ENCODE data around the gene PIK3CD. TPM values are rescaled to one million over a fixed set of nuclear protein-coding genes. Genes with fewer than 3 reads are reported as not detected.

Gene PIK3CD
- total and polyA plus RNA-seq, 5 experiments from 2014 or later, result 56.8 to 343 (median 166) TPM

DNA sequence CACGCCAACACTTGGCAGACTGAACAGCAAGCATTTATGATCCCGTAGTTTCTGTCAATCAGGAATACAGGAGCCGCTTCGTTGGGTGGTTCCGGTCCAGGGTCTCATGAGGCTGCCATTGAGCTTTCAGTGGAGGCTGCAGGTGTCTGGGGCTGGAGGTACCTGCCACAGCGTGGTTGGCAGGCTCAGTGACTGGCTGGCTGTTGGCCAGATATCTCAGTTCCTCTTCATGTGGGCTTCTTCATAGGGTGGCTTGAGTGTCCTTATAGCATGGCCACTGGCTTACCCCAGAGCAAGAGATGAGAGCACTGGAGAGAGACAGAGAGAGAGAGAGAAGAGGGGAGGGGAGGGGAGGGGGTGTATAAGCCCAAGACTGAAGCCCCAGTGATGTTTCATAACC lies 29.3 kb downstream of the PIK3CD start:
- ATAC-seq (no peak), DNase-seq (no peak)
- H3K27ac Mint-ChIP-seq, result peak overlapping the region; percentile 19 to 91 (median 81)
- peak overlapping the region in 8 of 10 donors; percentile 3 to 59 (median 34) for H3K4me3 Mint-ChIP-seq
- peaks cover 3 to 66% (median 7%) of the 10 kb centered on the region in 3 donors for H3K36me3 Mint-ChIP-seq
- H3K4me1 Mint-ChIP-seq, result peaks cover 42 to 92% (median 81%) of the 10 kb centered on the region in 4 donors
- POLR2A ChIA-PET, result interaction anchor here (1.0 to 46.7 kb wide), 10 partner anchors 9 to 47 kb away, joined by 3 to 1921 read pairs (median 6); partner anchors contain the start of gene PIK3CD
- no peaks in the 10 kb centered on the region for H3K9me3 Mint-ChIP-seq
- no peaks in the 10 kb centered on the region for H3K27me3 Mint-ChIP-seq

DNA sequence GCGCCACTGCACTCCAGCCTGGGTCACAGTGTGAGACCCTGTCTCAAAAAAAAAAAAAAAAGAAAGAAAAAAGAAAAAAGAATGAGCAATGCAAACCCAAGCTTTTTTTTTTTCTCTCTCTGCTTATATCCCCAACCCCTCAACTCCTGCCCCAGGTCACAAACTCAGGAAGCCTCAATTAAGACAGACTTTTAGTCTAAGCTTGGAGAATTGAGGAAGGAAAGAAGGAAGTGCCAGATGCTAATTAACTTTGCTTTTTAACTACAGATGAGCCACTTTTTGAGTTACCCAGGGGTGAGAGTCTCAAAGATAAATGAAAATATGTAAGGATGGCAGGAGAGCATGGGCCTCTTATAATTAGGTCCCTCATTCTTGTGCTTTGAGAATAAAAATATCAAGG lies 33.3 kb downstream of the PIK3CD start:
- peaks cover 0 to 33% (median 2%) of the 10 kb centered on the region in 3 donors for H3K36me3 Mint-ChIP-seq
- H3K4me3 Mint-ChIP-seq, result peak overlapping the region in 6 of 10 donors; percentile 15 to 78 (median 38)
- DNase-seq (peak in 1 of 10 donors; percentile 8), ATAC-seq (no peak)
- H3K27me3 Mint-ChIP-seq, result no peaks in the 10 kb centered on the region
- peaks cover 28 to 86% (median 71%) of the 10 kb centered on the region in 4 donors for H3K4me1 Mint-ChIP-seq
- H3K9me3 Mint-ChIP-seq, result no peaks in the 10 kb centered on the region
- peak overlapping the region; percentile 58 to 96 (median 87) for H3K27ac Mint-ChIP-seq
- POLR2A ChIA-PET, result interaction anchor here (0.7 to 46.6 kb wide), 7 partner anchors 9 to 76 kb away, joined by 3 to 1258 read pairs (median 9); partner anchors contain the start of gene PIK3CD

GRCh38 chr1:9687120-9687873 lies 35.8 kb downstream of the PIK3CD start:
- Mint-ChIP-seq H3K9me3 (no peaks in the 10 kb centered on the region), H3K27me3 (no peaks in the 10 kb centered on the region), H3K4me3 (peak overlapping the region; percentile 79 to 91 (median 85)), H3K4me1 (peaks cover 29 to 89% (median 78%) of the 10 kb centered on the region in 4 donors), H3K36me3 (peaks cover 0 to 28% (median 3%) of the 10 kb centered on the region in 3 donors), H3K27ac (peak overlapping the region; percentile 80 to 92 (median 87))
- POLR2A ChIA-PET, result interaction anchor here (0.6 to 46.6 kb wide), 14 partner anchors 9 to 203 kb away, joined by 3 to 1258 read pairs (median 8); partner anchors contain the start of gene PIK3CD
- ATAC-seq, result peak; percentile 27 to 31
- DNase-seq, result peak; percentile 38 to 79 (median 60)

DNA sequence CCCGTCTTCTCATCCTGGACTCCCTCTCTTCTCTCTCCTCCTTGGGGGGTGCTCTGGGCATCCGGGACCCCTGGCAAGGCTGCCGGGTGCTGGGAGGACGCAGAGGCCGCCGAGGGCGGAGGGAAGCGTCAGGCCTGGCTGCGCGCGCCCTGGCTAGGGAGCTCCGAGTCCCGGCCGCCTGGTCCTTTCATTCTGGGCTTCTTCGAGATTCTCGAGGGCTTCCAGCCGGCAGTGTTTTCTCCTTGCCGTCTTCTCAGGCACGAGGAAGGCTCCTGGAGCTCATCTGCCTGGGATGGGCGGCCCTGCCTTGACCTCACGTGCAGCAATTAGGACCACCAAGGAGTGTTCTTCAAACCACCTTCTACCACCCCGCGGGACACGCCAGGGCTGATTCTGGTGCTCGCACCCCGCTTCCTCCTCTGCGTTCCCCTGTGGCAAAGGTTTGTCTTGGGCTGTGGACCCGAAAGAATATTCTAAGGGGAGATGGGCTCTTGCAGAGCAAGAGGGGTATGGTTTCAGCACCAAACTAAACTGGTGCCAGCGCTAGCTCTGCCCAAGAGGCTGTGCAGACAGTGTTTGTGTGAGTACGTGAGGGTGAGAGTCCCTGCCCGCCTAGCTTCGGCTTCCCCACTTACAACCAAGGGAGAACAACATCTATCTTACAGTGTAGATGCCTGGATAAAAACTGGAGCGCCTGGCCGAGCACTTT lies 36.5 kb downstream of the PIK3CD start:
- H3K36me3 Mint-ChIP-seq, result peaks cover 0 to 34% (median 3%) of the 10 kb centered on the region in 3 donors
- peak overlapping the region; percentile 79 to 91 (median 85) for H3K4me3 Mint-ChIP-seq
- POLR2A ChIA-PET, result interaction anchor here (0.7 to 46.6 kb wide), 13 partner anchors 8 to 59 kb away, joined by 3 to 1258 read pairs (median 6); partner anchors contain the start of gene PIK3CD
- peaks cover 31 to 87% (median 80%) of the 10 kb centered on the region in 4 donors for H3K4me1 Mint-ChIP-seq
- H3K27ac Mint-ChIP-seq, result peak overlapping the region; percentile 79 to 92 (median 88)
- peak in 2 of 10 donors; percentile 32 to 59 for DNase-seq
- ATAC-seq, result no peak
- H3K27me3 Mint-ChIP-seq, result no peaks in the 10 kb centered on the region
- H3K9me3 Mint-ChIP-seq, result no peaks in the 10 kb centered on the region

- DNase-seq (no peak), ATAC-seq (no peak)
These were observed 37.1 kb downstream of the PIK3CD start for GRCh38 chr1:9688599-9688998.

GRCh38 chr1:9689011-9689706 lies 37.6 kb downstream of the PIK3CD start:
- peaks cover 31 to 84% (median 79%) of the 10 kb centered on the region in 4 donors for H3K4me1 Mint-ChIP-seq
- DNase-seq, result peak; percentile 70 to 96 (median 83)
- H3K27ac Mint-ChIP-seq, result peak overlapping the region; percentile 76 to 92 (median 88)
- peak; percentile 67 to 77 for ATAC-seq
- no peaks in the 10 kb centered on the region for H3K27me3 Mint-ChIP-seq
- H3K9me3 Mint-ChIP-seq, result no peaks in the 10 kb centered on the region
- POLR2A ChIA-PET, result interaction anchor here (0.5 to 46.6 kb wide), 15 partner anchors 9 to 264 kb away, joined by 3 to 1258 read pairs (median 6); partner anchors contain the start of gene PIK3CD
- peak overlapping the region; percentile 79 to 95 (median 86) for H3K4me3 Mint-ChIP-seq
- peaks cover 0 to 36% (median 9%) of the 10 kb centered on the region in 3 donors for H3K36me3 Mint-ChIP-seq

More at GRCh38 chr1:9688599-9688998, 37.1 kb downstream of the PIK3CD start:
- POLR2A ChIA-PET, result interaction anchor here (0.6 to 46.6 kb wide), 13 partner anchors 10 to 59 kb away, joined by 3 to 1258 read pairs (median 6); partner anchors contain the start of gene PIK3CD
- Mint-ChIP-seq H3K4me1 (peaks cover 29 to 84% (median 79%) of the 10 kb centered on the region in 4 donors), H3K9me3 (no peaks in the 10 kb centered on the region), H3K36me3 (peaks cover 0 to 36% (median 3%) of the 10 kb centered on the region in 3 donors), H3K27ac (peak overlapping the region; percentile 76 to 92 (median 88)), H3K4me3 (peak overlapping the region; percentile 79 to 91 (median 85)), H3K27me3 (no peaks in the 10 kb centered on the region)

DNA sequence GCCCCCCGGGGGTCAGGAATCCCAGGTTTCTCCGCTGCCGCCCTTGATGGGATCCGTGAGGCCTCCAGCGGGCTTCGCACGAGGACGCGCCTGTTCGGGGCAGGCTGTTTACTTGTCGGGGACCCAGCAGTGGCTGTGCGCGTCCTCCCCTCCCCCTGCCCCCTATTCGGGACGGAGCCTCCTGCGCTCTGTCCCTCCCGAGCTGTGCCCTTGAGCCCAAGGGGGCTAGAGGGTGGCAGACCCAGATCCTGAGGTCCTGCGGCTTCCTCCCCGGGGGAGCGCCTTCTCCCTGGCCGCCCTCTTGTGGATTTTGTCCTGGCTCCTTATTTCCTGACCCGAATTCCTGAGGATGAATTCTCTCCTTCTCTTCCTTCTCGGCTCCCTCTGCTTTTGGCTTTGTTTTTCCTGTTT lies 38.4 kb downstream of the PIK3CD start:
- Mint-ChIP-seq H3K27me3 (no peaks in the 10 kb centered on the region), H3K36me3 (peaks cover 0 to 39% (median 9%) of the 10 kb centered on the region in 3 donors), H3K4me3 (peak overlapping the region; percentile 91 to 97 (median 94)), H3K27ac (peak overlapping the region; percentile 89 to 98 (median 93)), H3K9me3 (no peaks in the 10 kb centered on the region), H3K4me1 (peaks cover 33 to 83% (median 80%) of the 10 kb centered on the region in 4 donors)
- POLR2A ChIA-PET, result interaction anchor here (1.2 to 46.6 kb wide), 7 partner anchors 9 to 61 kb away, joined by 5 to 1258 read pairs (median 18); partner anchors contain the start of gene PIK3CD
- DNase-seq (peak in 3 of 10 donors; percentile 37 to 64 (median 43)), ATAC-seq (peak in 1 of 2 donors; percentile 11)

GRCh38 chr1:9690440-9691107 lies 39.0 kb downstream of the PIK3CD start:
- Mint-ChIP-seq H3K4me3 (peak overlapping the region; percentile 91 to 97 (median 94)), H3K9me3 (no peaks in the 10 kb centered on the region), H3K4me1 (peaks cover 37 to 84% (median 81%) of the 10 kb centered on the region in 4 donors), H3K27me3 (no peaks in the 10 kb centered on the region), H3K27ac (peak overlapping the region; percentile 89 to 98 (median 93)), H3K36me3 (peaks cover 0 to 44% (median 9%) of the 10 kb centered on the region in 3 donors)
- ATAC-seq (no peak), DNase-seq (peak in 1 of 10 donors; percentile 45)
- POLR2A ChIA-PET, result interaction anchor here (0.5 to 46.6 kb wide), 13 partner anchors 8 to 340 kb away, joined by 3 to 1258 read pairs (median 6); partner anchors contain the start of gene PIK3CD

- Mint-ChIP-seq H3K27me3 (no peaks in the 10 kb centered on the region), H3K27ac (peak overlapping the region; percentile 89 to 98 (median 93)), H3K4me1 (peaks cover 33 to 80% (median 76%) of the 10 kb centered on the region in 4 donors), H3K9me3 (no peaks in the 10 kb centered on the region), H3K36me3 (peaks cover 0 to 42% (median 9%) of the 10 kb centered on the region in 3 donors), H3K4me3 (peak overlapping the region; percentile 91 to 97 (median 94))
- POLR2A ChIA-PET, result interaction anchor here (0.5 to 46.6 kb wide), 14 partner anchors 8 to 339 kb away, joined by 3 to 1258 read pairs (median 6); partner anchors contain the start of gene PIK3CD
- DNase-seq (peak in 9 of 10 donors; percentile 27 to 70 (median 53)), ATAC-seq (peak; percentile 12 to 32)
These were observed 39.5 kb downstream of the PIK3CD start for GRCh38 chr1:9691108-9691445.

- ATAC-seq (no peak), DNase-seq (peak in 1 of 10 donors; percentile 24)
- peak overlapping the region; percentile 89 to 98 (median 93) for H3K27ac Mint-ChIP-seq
- no peaks in the 10 kb centered on the region for H3K9me3 Mint-ChIP-seq
- no peaks in the 10 kb centered on the region for H3K27me3 Mint-ChIP-seq
- peaks cover 0 to 46% (median 9%) of the 10 kb centered on the region in 3 donors for H3K36me3 Mint-ChIP-seq
- peaks cover 34 to 79% (median 74%) of the 10 kb centered on the region in 4 donors for H3K4me1 Mint-ChIP-seq
- H3K4me3 Mint-ChIP-seq, result peak overlapping the region; percentile 91 to 97 (median 94)
- POLR2A ChIA-PET, result interaction anchor here (0.8 to 46.6 kb wide), 10 partner anchors 10 to 63 kb away, joined by 3 to 1258 read pairs (median 5); partner anchors contain the start of gene PIK3CD
These were observed 40.2 kb downstream of the PIK3CD start for GRCh38 chr1:9691691-9692090.

All from naive thymus-derived CD8-positive, alpha-beta T cell (primary cell).